Renal cortical epithelial cell (primary cell): ENCODE measurements around the gene CCNY. TPM values are rescaled to one million over a fixed set of nuclear protein-coding genes. Genes with fewer than 3 reads are reported as not detected.
"Not testable (repeated sequence)": the region's sequence is repeated elsewhere in the genome, so short reads cannot be mapped to it uniquely, and the experiment has no call there.

Source experiments
- DNase-seq: peaks from one replicate; pipeline ENCODE4 v3.0.0-alpha.2; 2011; ENCODE audit warnings: low read depth
- total RNA-seq: library from RNA; depleted of rRNA; stranded (reverse); fragments of >200 nt; gene quantifications from 2 replicates; pipeline ENCODE4 v1.2.3, GENCODE V29; 2014

CCNY gene
- total RNA-seq, 1 donor from 2014 or later: 59.3 TPM

DNA sequence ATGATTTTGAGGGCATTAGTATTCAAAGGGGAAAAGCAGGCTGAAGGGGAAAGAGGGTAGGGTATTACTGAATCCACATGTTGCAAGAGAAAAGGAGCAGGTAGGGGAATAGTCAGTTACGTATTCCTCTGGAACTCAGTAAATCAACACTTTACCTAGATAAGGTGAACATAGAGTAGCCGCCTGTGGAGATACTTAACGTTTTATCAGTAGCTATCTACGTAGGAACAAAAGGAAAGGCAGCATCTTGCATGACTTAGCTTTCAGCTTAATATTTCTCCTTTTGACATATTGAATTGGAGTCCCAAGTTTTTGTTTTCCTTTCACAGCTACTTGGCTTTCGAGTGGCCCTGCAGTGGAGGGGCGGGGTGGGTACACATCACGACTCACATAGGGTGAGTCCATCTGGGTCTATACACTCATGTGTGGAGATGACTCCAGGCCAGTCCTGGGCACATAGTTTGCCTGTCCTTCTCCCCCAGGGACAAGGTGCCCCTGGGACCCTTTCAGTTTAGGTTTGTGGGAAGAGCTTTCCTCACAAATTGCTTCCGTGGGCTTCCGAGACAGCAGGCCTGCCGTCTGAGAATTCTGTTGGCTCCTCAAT lies 48.1 kb downstream of the CCNY start:
- no peak for DNase-seq

DNA sequence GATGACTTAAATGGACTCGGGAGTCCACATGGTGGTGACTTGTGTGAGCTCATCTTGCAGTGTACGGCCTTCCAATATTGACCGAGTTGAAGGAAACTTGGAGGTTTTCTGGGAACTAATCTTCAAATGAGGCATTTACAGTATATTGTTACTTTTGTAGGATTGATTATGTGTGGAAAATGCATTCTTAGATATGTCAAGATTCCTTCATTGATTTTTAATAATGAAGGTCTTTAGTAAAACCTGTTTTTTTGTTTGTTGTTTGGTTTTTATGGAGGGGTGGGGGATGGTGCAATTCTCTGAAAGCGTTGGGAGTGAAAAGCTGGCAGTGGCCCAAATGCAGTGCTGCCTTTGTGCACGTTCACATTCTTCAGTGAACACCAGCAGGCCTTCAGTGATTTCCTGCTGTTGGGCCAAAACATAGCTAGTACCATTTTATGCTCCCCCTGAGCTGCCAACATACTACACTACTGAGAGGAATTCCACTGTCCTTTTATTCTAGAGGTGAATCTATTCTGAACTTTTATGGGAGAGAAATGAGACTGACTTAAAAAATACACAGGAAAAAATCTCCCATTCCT lies 50.4 kb downstream of the CCNY start:
- DNase-seq: peak; percentile 72

DNA sequence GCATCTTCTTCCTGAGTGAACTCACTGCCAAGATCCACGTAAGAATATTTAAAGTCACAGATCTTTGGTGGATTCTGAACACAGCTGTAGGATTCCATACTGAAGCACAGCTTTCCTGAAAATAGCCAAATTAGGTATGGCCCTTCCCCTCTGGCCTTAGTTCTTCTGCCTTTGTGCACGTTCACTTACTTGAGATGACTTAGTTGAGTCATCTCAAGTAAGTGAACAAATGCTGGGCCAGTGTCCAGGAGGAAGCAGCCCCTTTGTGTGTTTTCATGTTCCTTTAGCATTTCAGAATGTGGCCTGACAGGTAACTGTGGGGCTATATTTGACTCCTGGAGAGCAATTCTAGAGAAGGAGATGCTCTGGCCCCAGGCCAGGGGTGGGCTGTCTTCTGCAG lies 51.5 kb downstream of the CCNY start:
- DNase-seq: peak; percentile 61

DNA sequence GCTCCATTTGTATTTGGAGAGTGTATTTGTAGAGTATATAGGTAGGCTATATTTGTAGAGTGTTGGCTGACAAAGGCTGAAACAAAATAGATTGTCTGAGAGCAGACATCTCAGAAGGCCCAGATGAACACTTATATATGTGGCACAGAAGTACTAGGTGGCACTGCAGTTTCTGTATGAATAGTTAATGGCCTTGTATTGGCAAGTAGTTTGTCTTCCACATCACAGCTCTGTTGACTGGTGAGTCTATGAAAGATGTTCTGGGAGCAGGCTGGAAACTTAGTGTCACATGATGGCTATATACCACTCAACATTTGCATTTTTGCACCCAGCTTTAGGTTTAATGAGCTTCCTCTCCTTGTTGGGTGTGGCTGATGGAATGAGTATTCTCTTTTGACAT lies 51.9 kb downstream of the CCNY start:
- DNase-seq: no peak

DNA sequence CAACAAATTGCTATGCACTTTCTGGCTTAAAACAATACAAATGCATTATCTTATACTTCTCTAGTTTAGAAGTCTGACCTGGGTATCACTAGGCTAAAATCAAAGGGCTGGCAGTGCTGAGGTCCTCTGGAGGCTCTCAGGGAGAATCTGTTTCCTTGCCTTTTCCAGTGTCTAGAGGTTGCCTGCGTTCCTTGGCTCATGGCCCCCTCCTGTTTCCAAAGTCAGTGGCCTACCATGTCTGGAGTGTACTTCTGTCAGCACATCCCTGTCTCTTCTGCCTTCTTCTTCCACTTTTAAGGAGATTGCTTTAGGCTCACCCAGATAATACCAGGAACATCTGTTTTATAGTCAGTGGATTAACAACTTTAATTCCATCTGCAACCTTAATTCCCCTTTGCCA lies 52.4 kb downstream of the CCNY start:
- DNase-seq: no peak

DNA sequence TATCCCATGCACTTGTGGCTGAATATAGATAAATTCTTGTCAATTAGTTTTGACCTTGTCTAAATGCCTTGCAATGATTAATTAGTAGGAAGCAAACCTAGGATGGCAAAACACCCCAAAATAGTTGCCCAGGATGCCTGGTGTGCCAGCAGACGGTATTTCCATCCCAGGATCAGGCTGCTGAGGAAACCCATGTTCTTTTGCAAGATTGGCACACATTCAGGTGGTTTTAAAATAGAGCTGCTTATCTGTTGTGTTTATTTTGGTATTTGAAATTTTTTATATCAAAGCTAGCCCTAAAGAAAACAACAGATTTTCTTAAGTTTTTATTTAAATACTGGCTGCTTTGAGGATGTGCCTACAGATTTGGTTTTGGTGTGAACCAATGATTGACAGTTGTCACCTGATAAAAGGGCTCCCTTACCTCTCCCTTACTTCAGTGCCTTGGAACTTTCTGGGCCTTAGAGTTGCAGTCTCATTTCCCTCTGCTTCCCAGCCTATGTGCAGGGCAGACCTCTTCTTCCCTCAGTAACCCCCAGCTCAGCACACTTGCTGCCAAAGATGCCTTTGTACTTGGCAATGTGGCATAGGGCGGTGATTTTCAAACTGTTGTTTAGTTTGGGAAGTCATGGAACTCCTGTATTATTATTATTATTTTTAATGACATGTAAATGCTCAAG lies 54.0 kb downstream of the CCNY start:
- DNase-seq: no peak

DNA sequence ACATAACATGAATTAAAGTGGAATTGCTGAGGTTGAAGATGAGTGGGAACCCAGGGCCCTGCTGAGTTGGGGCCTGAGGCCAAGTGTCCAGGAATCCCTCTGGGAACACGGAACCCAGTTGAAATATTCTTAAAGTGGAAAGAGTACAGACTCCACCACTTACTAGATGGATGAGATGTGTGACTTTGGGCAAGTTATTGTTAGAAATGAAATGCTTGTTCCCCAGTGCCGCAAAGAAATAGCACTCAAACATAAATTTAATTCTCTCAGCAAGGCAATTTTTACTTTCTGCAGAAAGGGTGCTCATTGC lies 54.5 kb downstream of the CCNY start:
- no peak for DNase-seq

DNA sequence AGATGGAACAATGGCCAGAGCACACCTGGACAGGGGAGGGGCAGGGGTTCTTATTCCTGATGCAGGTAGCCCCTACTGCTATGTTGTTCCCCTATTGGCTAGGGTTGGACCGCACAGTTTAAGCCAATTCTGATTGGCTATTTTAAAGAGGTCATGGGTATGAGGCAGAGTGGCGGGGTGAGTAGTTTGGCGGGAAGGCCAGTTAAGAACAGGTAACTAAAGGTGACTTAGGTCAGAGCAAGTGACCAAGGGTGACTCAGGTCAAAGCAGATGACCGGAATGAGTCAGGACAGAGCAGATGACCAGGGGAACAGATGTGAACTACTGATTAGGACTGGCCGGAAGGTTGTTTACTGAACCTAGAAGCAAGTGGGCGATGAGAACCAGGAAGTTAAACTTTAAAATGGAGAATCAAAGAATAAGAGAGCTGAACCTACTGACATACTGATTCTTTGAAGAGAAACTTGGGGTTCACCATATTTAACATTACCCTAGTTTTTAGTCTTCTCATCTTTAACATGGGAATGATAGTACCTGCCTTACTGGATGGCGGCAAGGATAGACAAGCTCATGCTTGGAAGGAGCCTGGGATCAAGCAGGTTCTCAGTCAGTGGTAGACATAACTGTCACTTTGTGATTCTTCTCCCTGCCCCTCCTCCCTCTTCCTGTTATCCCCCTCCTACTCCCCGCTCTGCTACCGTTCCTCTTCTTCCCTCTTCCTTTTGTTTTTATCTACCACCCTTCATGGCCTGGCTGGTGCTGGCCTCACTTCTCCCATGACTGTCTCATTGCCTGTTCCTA lies 55.0 kb downstream of the CCNY start:
- DNase-seq: no peak

DNA sequence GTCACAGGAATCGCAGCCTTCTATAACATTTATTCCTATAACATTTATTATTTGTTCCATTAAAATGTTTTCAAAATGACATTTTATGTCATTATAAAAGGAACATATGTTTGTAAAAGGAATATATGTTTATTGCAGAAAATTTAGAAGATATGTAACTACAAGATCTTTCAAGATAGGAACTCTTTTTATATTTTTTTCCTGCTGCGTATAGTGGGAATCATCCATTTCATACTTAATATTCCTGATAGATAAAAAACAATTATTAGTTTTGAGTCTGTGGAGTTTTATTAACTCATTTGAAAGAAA lies 55.6 kb downstream of the CCNY start:
- DNase-seq: no peak

DNA sequence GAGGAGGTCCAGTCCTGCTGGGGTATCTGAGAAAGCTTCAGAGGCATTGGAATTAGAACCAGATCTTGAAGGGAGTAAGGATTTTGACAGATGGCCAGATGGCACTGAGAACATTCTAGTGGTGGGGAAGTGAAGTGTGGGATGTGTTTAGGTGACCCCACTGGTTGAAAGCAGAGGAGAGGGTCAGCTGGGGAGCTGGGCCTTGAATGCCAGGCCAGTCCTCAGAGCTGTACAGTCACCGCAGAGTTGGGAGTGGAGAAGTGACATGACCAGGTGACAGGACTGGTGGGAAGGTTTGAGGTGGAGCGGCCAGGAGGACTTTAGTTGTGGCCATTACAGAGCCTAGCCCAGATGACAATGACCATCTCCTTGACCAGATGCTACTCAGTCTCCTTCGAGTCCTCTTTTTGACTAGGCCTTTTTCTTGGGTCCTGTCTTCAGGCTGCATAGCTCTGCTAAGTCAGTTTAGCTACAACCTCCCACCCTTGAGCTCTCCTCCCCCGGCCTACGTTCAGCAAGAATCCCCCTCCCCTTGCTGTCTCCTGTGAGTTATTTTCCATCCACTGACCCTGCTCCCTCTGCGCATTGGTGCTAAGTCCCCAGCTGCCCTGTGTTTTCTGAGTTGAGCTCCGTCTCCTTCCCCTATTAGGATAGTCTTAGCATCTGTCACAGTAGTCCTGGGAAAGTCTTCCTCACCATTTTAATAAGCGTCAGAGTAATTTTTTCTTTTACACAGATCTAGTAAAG lies 56.3 kb downstream of the CCNY start:
- DNase-seq: no peak

DNA sequence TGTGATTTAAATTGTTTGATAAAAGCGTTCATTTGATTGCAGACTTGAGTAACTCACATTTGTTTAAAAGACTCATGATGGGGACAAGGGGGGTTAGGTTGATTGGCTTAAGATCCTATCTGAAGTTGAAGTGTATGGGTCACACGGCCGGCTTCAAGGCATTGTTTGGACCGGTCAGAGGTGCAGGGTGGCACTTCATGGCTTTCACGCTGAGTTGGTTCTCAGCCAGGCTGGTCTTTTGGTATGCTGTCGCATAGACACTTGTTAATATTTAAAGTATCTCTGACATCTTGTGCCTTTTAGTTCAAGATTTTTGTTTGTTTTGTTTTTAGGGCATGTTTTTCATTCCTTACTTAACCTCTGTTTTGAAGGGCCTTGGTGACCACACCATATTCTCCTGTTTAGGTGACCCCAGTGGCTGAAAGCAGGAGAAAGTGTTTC lies 58.1 kb downstream of the CCNY start:
- DNase-seq: peak; percentile 76

DNA sequence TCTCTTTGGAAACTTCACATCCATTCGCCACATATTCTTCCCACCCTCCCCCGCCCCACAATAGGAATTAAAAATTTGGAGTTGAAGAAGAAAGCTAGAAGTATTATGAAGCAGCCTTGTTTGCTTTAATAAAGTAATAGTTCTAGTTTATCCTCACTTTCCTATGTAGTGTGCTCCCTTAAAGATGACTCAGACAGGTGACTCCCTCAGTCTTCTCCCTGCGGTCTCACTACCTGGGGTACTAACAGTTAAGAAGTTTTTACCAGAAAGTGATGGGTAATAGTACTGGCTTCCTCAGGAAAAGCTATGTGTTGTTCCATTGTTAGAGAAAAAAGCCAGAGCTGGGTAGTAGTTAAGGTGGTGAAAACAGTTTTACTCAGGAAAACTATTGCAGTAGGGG lies 58.6 kb downstream of the CCNY start:
- no peak for DNase-seq

DNA sequence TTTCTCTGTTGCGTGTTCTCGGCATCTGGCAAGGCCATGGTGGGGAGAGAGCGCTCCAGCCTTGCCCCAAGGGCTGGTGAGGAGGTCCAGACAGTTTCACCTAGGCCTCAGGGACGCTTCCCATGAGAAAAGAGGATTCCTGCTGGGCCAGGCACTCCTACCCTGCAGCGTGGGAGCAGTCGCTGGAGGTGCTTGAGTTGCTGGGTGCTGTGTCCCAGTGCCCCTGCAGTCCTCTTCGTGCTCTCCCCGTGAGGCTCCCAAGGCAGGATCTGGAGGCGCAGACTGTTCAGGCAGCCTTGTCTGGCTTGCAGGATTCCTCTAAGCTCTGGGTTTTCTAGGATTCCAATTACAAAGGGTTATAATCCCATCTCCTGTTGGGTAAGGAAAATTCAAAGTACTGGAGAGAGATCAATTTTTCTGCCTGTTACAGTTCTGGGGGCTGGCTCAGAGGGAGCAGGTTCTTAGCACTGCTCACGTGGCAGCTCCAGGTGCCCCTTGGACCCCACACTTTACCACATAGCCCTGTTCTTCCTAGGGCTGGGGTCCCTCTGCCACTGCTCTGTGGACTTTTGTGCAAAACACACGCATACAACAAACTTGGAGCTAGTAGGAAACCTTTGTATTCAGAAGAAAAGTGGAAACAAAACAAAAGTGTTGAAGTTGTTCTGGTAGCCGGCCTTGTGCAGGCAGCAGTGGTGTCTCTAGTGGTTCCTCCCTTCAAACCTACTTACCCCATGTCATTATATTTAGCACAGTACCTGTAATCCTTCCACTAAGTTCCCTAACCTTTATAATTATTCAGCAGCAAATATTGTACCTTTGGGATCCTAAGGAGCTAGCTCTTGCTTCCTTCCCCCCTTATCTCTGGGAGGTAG lies 60.5 kb downstream of the CCNY start:
- DNase-seq: no peak

DNA sequence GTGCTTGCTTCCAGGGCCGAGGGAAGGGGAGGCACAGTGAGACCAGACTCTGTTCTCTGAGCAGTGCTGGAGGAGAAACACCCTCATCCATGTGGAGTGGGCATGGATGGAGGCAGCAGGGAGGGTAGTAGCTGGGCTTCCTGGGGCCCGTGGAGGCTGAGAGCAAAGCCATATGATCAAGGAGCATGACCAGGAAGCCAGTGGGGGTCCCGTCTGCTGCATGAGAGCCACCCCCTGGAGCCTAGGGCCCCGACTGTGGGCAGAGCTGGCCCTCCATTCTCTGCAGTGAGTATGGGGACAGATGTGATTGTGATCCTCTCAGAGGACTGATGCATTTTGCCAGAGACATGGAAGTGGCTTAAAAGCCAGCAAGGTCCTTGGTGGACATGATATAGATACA lies 61.6 kb downstream of the CCNY start:
- DNase-seq: no peak

DNA sequence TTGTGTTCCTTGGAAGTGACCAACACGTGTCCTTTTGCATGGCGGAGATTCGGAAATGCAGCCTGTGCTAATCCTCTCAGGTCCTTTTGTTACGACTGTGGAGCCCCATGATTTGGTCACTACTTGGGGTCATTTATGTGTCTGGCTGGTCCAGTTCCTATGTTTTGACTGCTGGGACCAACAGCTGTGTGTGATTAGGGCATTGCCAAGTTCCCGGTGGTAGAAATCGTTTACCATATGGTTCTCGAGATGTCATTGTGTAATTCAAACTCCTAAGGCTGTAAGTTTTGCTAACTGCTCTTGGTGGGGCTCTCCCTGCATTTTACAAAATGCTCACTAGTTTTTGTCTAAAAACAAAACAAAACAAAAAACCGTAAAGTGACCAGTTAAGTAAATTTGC lies 62.0 kb downstream of the CCNY start:
- DNase-seq: no peak

DNA sequence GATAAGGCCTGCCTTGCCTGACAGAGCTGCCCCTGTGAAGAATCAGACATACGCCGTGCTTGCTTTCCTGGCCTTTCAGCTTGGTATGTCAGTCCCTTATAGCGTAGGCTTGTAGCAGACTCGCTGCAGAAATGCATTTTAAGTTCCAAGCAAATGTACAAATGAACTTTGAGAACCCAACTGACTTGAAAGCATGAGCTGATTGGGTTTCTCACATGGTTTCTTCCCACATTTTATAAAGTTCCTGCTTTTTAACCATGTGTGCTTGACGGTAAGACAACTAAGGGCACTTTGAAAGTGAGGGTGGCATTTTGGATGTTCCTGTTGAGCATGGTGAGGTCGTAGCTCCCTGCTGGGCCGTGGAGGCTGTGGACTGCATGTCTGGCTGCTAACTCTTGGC lies 62.6 kb downstream of the CCNY start:
- DNase-seq: no peak

DNA sequence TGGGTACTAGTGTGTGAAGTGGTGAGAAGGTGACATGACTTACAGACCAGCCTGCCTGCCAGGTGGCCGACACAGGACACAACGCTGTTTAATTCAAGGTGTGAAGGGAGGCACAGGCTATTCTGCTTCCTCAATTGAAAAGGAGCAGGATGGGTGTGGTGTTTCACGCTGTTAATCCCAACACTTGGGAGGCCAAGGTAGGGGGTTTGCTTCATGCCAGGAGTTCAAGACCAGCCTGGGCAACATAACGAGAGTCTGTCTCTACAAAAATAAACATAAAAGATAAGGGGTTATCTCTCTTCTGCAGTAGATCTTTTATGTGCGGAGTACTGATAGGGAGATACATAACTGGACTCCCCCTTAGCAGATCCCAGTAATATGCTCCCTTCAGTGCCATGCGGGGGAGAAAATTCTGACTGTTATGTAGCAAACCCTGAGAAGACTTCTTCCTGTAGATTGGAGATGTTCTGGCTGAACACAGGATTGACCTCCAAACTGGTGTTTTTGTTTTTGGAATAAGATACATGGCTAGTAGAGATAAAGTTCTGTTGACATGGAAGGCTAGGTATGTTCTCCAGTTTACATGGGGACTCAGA lies 63.2 kb downstream of the CCNY start:
- DNase-seq: no peak

DNA sequence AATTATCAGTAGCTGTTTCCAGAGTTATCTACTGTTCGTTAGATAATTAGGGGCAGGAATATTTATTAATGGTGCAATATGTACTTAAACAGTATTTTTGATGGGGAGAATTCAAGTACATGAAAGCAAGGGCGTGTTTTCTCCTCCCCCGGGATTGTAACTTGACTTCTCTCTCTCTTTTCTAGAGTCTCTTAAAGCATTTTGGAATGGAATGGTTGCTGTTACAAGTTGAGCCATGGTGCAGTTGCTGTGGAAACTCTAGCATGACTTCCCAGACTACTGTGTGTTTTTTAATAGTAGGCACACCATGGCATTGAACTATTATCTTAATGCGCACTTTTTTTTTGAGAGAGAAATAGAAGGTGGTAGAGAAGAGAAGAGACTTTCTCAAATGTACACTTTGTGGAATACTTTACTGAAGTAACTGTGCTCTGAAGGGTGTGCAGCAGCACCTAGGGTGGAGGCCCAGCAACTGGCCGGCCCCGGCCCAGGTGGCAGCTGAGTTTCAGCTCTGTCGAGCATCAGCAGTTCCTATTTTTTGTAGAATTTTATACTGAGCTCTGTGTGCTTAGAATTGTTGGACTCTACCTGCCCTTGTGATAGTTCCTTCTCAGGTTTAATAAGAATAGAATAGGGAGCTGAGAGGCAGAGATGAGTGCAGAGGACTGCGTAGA lies 64.4 kb downstream of the CCNY start:
- no peak for DNase-seq

DNA sequence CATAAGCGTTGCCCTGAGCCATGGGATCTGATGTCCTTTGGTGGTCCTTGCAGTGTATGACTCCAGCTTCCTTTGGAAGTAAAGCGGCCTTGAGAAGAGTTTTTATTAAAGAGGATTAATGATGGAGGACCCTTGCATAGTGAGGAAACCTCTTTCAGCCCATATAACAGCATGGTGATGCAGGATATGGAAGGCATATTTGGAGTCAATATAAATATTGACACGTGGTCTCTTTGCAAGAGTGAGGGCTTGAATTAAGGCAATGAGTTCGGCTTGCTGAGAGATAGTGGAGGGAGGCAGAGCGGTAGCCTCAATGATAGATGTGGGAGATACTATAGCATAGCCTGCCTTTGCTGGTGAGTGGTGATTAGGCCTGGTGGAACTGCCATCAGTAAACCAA lies 67.2 kb downstream of the CCNY start:
- not testable (repeated sequence) for DNase-seq

DNA sequence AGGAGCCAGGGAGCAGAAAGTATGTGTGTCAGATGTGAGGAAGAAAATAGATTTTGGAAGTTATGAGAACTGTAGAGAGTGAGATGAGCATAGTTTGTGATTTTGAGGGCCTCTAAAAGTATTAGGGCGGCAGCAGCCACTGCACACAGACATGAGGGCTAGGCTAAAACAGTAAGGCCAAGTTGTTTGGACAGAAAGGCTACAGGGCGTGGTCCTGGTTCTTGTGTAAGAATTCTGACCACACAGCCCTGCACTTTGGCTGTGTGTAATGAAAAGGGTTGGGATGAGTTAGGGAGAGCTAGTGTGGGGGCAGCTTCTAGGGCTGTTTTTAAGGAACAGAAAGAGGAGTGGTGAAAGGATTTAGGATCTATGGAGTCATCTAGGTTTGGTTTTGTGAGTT lies 67.8 kb downstream of the CCNY start:
- DNase-seq: not testable (repeated sequence)
